Measurements from ENCODE around the gene ERBB3. TPM values are rescaled to one million over a fixed set of nuclear protein-coding genes. Genes with fewer than 3 reads are reported as not detected.

ERBB3 gene
- total and polyA plus RNA-seq, 2 of the 4 experiments (the other 2 are of a cell fraction), result 1.4 to 2.2 TPM

- BruUV-seq (replicated peaks), result no TSS peak
- POLR2A ChIA-PET (ENCODE audit: unreplicated experiment), result no interaction called here
- 0 out of 2 replicates have a peak, but pooled peaks cover 2% of the 10 kb centered on the region for H3K9me1 ChIP-seq (ENCODE audit: insufficient read depth, low read length)
- no peak overlapping the region for H3K27ac ChIP-seq (ENCODE audit: insufficient read depth, low read length)
- H2BK15ac ChIP-seq (ENCODE audit: low read depth, low read length), result no peak overlapping the region
- intact Hi-C loops (cut with micrococcal nuclease) (loop anchor here (1.0 to 10.0 kb wide), 3 partner anchors 111 to 367 kb away; partner anchors contain the start of genes ORMDL2, SARNP and SUOX), dilution Hi-C loops (cut with HindIII; ENCODE audit: low sequenced_read_pairs, unreplicated experiment) (no loop called here), in situ Hi-C loops (cut with MboI; ENCODE audit: low sequenced_read_pairs) (no loop called here)
- peaks cover 12% of the 10 kb centered on the region for H4K20me1 ChIP-seq (ENCODE audit: insufficient read depth, low read length)
- peak overlapping the region; percentile 65; the same call in 1 of the 2 replicates for H3K14ac ChIP-seq (replicated peaks; ENCODE audit: low read depth, low read length)
- no peak overlapping the region for H2BK20ac ChIP-seq (ENCODE audit: low read depth, low read length)
- H3K27me3 ChIP-seq (ENCODE audit: control insufficient read depth, insufficient read depth, low read length), result no peaks in the 10 kb centered on the region
- no peak overlapping the region for H4K5ac ChIP-seq (ENCODE audit: low read depth, low read length)
- H3K79me1 ChIP-seq (ENCODE audit: low read depth in 1 of 2, low read length in 2 of 2), result peaks cover 17 to 28% of the 10 kb centered on the region in 2 experiments; a peak in 3 of 4 replicates
- H2AFZ ChIP-seq (replicated peaks; ENCODE audit: low read length, poor library complexity), result no peak overlapping the region
- no peak overlapping the region for H2BK5ac ChIP-seq (ENCODE audit: low read depth, low read length, poor library complexity, severe bottlenecking)
- peaks cover 25% of the 10 kb centered on the region for H3K36me3 ChIP-seq (ENCODE audit: control insufficient read depth, insufficient read depth, low read length)
- peak overlapping the region; percentile 88 for H3K4me3 ChIP-seq (ENCODE audit: insufficient read depth, low read depth, low read length)
- H2BK120ac ChIP-seq (ENCODE audit: low read depth, low read length), result no peak overlapping the region
- peaks cover 5% of the 10 kb centered on the region; the same call in 1 of the 2 replicates for H3K4me1 ChIP-seq (ENCODE audit: control insufficient read depth, insufficient read depth, low read length)
- no CpG with 5 or more reads among the region's 2 CpGs for WGBS, 2 experiments (ENCODE audit: extremely low coverage in 2 of 2, insufficient read length in 1 of 2)
- no peak for ATAC-seq (ENCODE audit: low read depth)
- H2AK5ac ChIP-seq (ENCODE audit: low read depth, low read length), result peak overlapping the region; percentile 52; the same call in 1 of the 2 replicates
- H3K18ac ChIP-seq (ENCODE audit: low read depth, low read length), result no peak overlapping the region
- peak overlapping the region; percentile 91 for H3K23ac ChIP-seq (ENCODE audit: low read depth, low read length)
- 0 out of 4 replicates have a peak overlapping the region, but pooled peaks of 1 of the 2 experiments have one; percentile 85 for H4K8ac ChIP-seq (ENCODE audit: low read depth in 2 of 2, low read length in 2 of 2)
- CTCF ChIA-PET, result no interaction called here
- H3K9ac ChIP-seq (ENCODE audit: low read depth, low read length), result peak overlapping the region; percentile 97
- H3K4me2 ChIP-seq (ENCODE audit: low read depth, low read length), result peak overlapping the region; percentile 90
- DNase-seq, result no peak
- H3K56ac ChIP-seq (ENCODE audit: extremely low read depth, insufficient read depth, low read length), result peak overlapping the region; percentile 50
- no peak overlapping the region for H2AK9ac ChIP-seq (replicated peaks; ENCODE audit: low read depth, low read length, poor library complexity)
- peak overlapping the region; percentile 31; the same call in 1 of the 2 replicates for H3K4ac ChIP-seq (ENCODE audit: low read depth, low read length)
- H4K91ac ChIP-seq (ENCODE audit: insufficient read depth, low read depth, low read length), result no peak overlapping the region
- no peak for TF ChIP-seq MAZ (IDR thresholded peaks at IDR 0.05; ENCODE audit: borderline replicate concordance, low read depth, low read length)
- no peak for TF ChIP-seq CTCF (conservative IDR thresholded peaks at IDR 0.05; ENCODE audit: low read depth, low read length)
- no peak for TF ChIP-seq CEBPB (IDR thresholded peaks at IDR 0.05; ENCODE audit: low read depth, low read length)
- TF ChIP-seq POLR2A (IDR thresholded peaks at IDR 0.05; ENCODE audit: low read depth, low read length), result no peak
- no peaks in the 10 kb centered on the region for H3K9me3 ChIP-seq (ENCODE audit: control insufficient read depth, insufficient read depth, low read length)
These were observed 25.6 kb downstream of the ERBB3 start for GRCh38 chr12:56105609-56105902.

All from IMR-90 (cell line).